Measurements from ENCODE around the gene TRAPPC6A. TPM values are rescaled to one million over a fixed set of nuclear protein-coding genes. Genes with fewer than 3 reads are reported as not detected.
"Not testable (repeated sequence)": the region's sequence is repeated elsewhere in the genome, so short reads cannot be mapped to it uniquely, and the experiment has no call there.

TRAPPC6A gene
- total RNA-seq, 1 donor from 2014 or later: 18.4 TPM

- H3K27ac Mint-ChIP-seq: no peak overlapping the region
- DNase-seq (ENCODE audit: low spot score): no peak
- no peaks in the 10 kb centered on the region for H3K27me3 Mint-ChIP-seq (ENCODE audit: insufficient read depth)
- no peaks in the 10 kb centered on the region for H3K9me3 Mint-ChIP-seq
- no peaks in the 10 kb centered on the region for H3K36me3 Mint-ChIP-seq (ENCODE audit: low read depth)
- intact Hi-C loops (cut with micrococcal nuclease): no loop called here
- peaks cover 34% of the 10 kb centered on the region for H3K4me1 Mint-ChIP-seq (ENCODE audit: low read depth)
- no peak overlapping the region for H3K4me3 Mint-ChIP-seq
Measured at GRCh38 chr19:45121827-45122345, 56.2 kb downstream of the TRAPPC6A start.

GRCh38 chr19:45119582-45119981, 58.5 kb downstream of the TRAPPC6A start:
- Mint-ChIP-seq H3K9me3 (no peaks in the 10 kb centered on the region), H3K36me3 (ENCODE audit: low read depth) (peaks cover 1% of the 10 kb centered on the region), H3K4me3 (no peak overlapping the region), H3K27me3 (ENCODE audit: insufficient read depth) (no peaks in the 10 kb centered on the region), H3K4me1 (ENCODE audit: low read depth) (peaks cover 52% of the 10 kb centered on the region), H3K27ac (no peak overlapping the region)
- DNase-seq (ENCODE audit: low spot score): no peak
- intact Hi-C loops (cut with micrococcal nuclease): loop anchor here (5.0 kb wide), 1 partner anchor 102 kb away; no protein-coding TSS in a partner anchor

- H3K36me3 Mint-ChIP-seq (ENCODE audit: low read depth); H3K27ac Mint-ChIP-seq; H3K27me3 Mint-ChIP-seq (ENCODE audit: insufficient read depth); H3K9me3 Mint-ChIP-seq; DNase-seq (ENCODE audit: low spot score): not testable (repeated sequence)
- intact Hi-C loops (cut with micrococcal nuclease): loop anchor here (5.0 kb wide), 1 partner anchor 101 kb away; no protein-coding TSS in a partner anchor
- H3K4me1 Mint-ChIP-seq (ENCODE audit: low read depth): peaks cover 52% of the 10 kb centered on the region
- peak overlapping the region; percentile 3 for H3K4me3 Mint-ChIP-seq
Measured at GRCh38 chr19:45118591-45119355, 59.3 kb downstream of the TRAPPC6A start.

GRCh38 chr19:45118106-45118505, 59.9 kb downstream of the TRAPPC6A start:
- no peaks in the 10 kb centered on the region for H3K27me3 Mint-ChIP-seq (ENCODE audit: insufficient read depth)
- intact Hi-C loops (cut with micrococcal nuclease): loop anchor here (5.0 kb wide), 1 partner anchor 101 kb away; no protein-coding TSS in a partner anchor
- H3K36me3 Mint-ChIP-seq (ENCODE audit: low read depth): peaks cover 1% of the 10 kb centered on the region
- no peaks in the 10 kb centered on the region for H3K9me3 Mint-ChIP-seq
- DNase-seq (ENCODE audit: low spot score): no peak
- peaks cover 52% of the 10 kb centered on the region for H3K4me1 Mint-ChIP-seq (ENCODE audit: low read depth)
- H3K4me3 Mint-ChIP-seq: no peak overlapping the region
- peak overlapping the region; percentile 71 for H3K27ac Mint-ChIP-seq

- H3K4me1 Mint-ChIP-seq (ENCODE audit: low read depth): peaks cover 52% of the 10 kb centered on the region
- H3K4me3 Mint-ChIP-seq: no peak overlapping the region
- peaks cover 1% of the 10 kb centered on the region for H3K36me3 Mint-ChIP-seq (ENCODE audit: low read depth)
- H3K27ac Mint-ChIP-seq: peak overlapping the region; percentile 71
- DNase-seq (ENCODE audit: low spot score): no peak
- intact Hi-C loops (cut with micrococcal nuclease): loop anchor here (2.0 to 5.0 kb wide), 2 partner anchors 25 to 100 kb away; partner anchors contain the start of gene PPP1R37
- H3K27me3 Mint-ChIP-seq (ENCODE audit: insufficient read depth): no peaks in the 10 kb centered on the region
- no peaks in the 10 kb centered on the region for H3K9me3 Mint-ChIP-seq
Measured at GRCh38 chr19:45117671-45118070, 60.4 kb downstream of the TRAPPC6A start.

GRCh38 chr19:45117167-45117594, 60.9 kb downstream of the TRAPPC6A start:
- peak; percentile 31 for DNase-seq (ENCODE audit: low spot score)
- peaks cover 48% of the 10 kb centered on the region for H3K4me1 Mint-ChIP-seq (ENCODE audit: low read depth)
- peaks cover 1% of the 10 kb centered on the region for H3K36me3 Mint-ChIP-seq (ENCODE audit: low read depth)
- H3K27ac Mint-ChIP-seq: peak overlapping the region; percentile 64
- no peaks in the 10 kb centered on the region for H3K27me3 Mint-ChIP-seq (ENCODE audit: insufficient read depth)
- peak overlapping the region; percentile 35 for H3K4me3 Mint-ChIP-seq
- H3K9me3 Mint-ChIP-seq: no peaks in the 10 kb centered on the region
- intact Hi-C loops (cut with micrococcal nuclease): loop anchor here (2.0 to 5.0 kb wide), 2 partner anchors 24 to 100 kb away; partner anchors contain the start of gene PPP1R37

- Mint-ChIP-seq H3K4me1 (ENCODE audit: low read depth) (peaks cover 41% of the 10 kb centered on the region), H3K36me3 (ENCODE audit: low read depth) (peaks cover 1% of the 10 kb centered on the region), H3K4me3 (no peak overlapping the region), H3K27ac (no peak overlapping the region), H3K9me3 (no peaks in the 10 kb centered on the region), H3K27me3 (ENCODE audit: insufficient read depth) (no peaks in the 10 kb centered on the region)
- intact Hi-C loops (cut with micrococcal nuclease): loop anchor here (2.0 to 5.0 kb wide), 2 partner anchors 23 to 99 kb away; partner anchors contain the start of gene PPP1R37
- DNase-seq (ENCODE audit: low spot score): no peak
Measured at GRCh38 chr19:45115809-45116615, 62.0 kb downstream of the TRAPPC6A start.

GRCh38 chr19:45114116-45114515, 63.9 kb downstream of the TRAPPC6A start:
- H3K36me3 Mint-ChIP-seq (ENCODE audit: low read depth): peaks cover 1% of the 10 kb centered on the region
- no peak overlapping the region for H3K4me3 Mint-ChIP-seq
- no peak for DNase-seq (ENCODE audit: low spot score)
- peaks cover 42% of the 10 kb centered on the region for H3K4me1 Mint-ChIP-seq (ENCODE audit: low read depth)
- intact Hi-C loops (cut with micrococcal nuclease): no loop called here
- no peaks in the 10 kb centered on the region for H3K27me3 Mint-ChIP-seq (ENCODE audit: insufficient read depth)
- H3K9me3 Mint-ChIP-seq: no peaks in the 10 kb centered on the region
- H3K27ac Mint-ChIP-seq: no peak overlapping the region

GRCh38 chr19:45113628-45114027, 64.4 kb downstream of the TRAPPC6A start:
- peaks cover 38% of the 10 kb centered on the region for H3K4me1 Mint-ChIP-seq (ENCODE audit: low read depth)
- H3K9me3 Mint-ChIP-seq: no peaks in the 10 kb centered on the region
- H3K27ac Mint-ChIP-seq: no peak overlapping the region

More at GRCh38 chr19:45113628-45114027, 64.4 kb downstream of the TRAPPC6A start:
- Mint-ChIP-seq H3K36me3 (ENCODE audit: low read depth) (peaks cover 1% of the 10 kb centered on the region), H3K4me3 (no peak overlapping the region), H3K27me3 (ENCODE audit: insufficient read depth) (no peaks in the 10 kb centered on the region)
- DNase-seq (ENCODE audit: low spot score): no peak
- intact Hi-C loops (cut with micrococcal nuclease): no loop called here

Other genes with a start within 250 kb of the TRAPPC6A start
- not detected in 2 replicates for gene APOC4, start 236.0 kb downstream of the TRAPPC6A start, total RNA-seq
- not detected in 2 replicates for gene APOC2, start 232.2 kb downstream of the TRAPPC6A start, total RNA-seq
- 86.1 and 93.1 TPM in 2 replicates for gene CLPTM1, start 222.9 kb downstream of the TRAPPC6A start, total RNA-seq
- 73.3 and 77.5 TPM in 2 replicates for gene RELB, start 176.8 kb downstream of the TRAPPC6A start, total RNA-seq
- 106 and 116 TPM in 2 replicates for gene CLASRP, start 139.2 kb downstream of the TRAPPC6A start, total RNA-seq
- 4.3 and 4.7 TPM in 2 replicates for gene ZNF296, start 101.8 kb downstream of the TRAPPC6A start, total RNA-seq
- gene GEMIN7, start 99.0 kb downstream of the TRAPPC6A start, total RNA-seq: 46.8 and 53.6 TPM in 2 replicates
- 20.4 and 20.5 TPM in 2 replicates for gene PPP1R37, start 85.1 kb downstream of the TRAPPC6A start, total RNA-seq
- 0.16 and 0.20 TPM in 2 replicates for gene NKPD1, start 17.3 kb downstream of the TRAPPC6A start, total RNA-seq
- gene BLOC1S3, start 547 bp upstream of the TRAPPC6A start, total RNA-seq: 10.4 and 10.5 TPM in 2 replicates
- gene EXOC3L2, start 67.2 kb upstream of the TRAPPC6A start, total RNA-seq: not detected in 2 replicates
- gene MARK4, start 73.0 kb upstream of the TRAPPC6A start, total RNA-seq: 27.1 and 27.2 TPM in 2 replicates
- gene CKM, start 144.6 kb upstream of the TRAPPC6A start, total RNA-seq: not detected in 2 replicates
- gene KLC3, start 162.5 kb upstream of the TRAPPC6A start, total RNA-seq: not detected in 2 replicates
- gene ERCC2, start 192.3 kb upstream of the TRAPPC6A start, total RNA-seq: 30.5 and 32.8 TPM in 2 replicates
- gene PPP1R13L, start 226.8 kb upstream of the TRAPPC6A start, total RNA-seq: 8.5 and 8.9 TPM in 2 replicates
- 25.3 and 27.2 TPM in 2 replicates for gene POLR1G, start 228.4 kb upstream of the TRAPPC6A start, total RNA-seq
- 143 and 152 TPM in 2 replicates for gene ERCC1, start 245.7 kb upstream of the TRAPPC6A start, total RNA-seq